Activated CD4-positive, alpha-beta memory T cell treated with anti-CD3 and anti-CD28 coated beads, Interleukin-2, amount 10 ng/mL, durations not matched to agents 7 days and 5 days (primary cell): ENCODE results near the gene MAP7. TPM values are rescaled to one million over a fixed set of nuclear protein-coding genes. Genes with fewer than 3 reads are reported as not detected.

Source experiments
- CTCF ChIA-PET: fragments of 350-600 bp; sonication (Branson Sonifier 250); formaldehyde crosslinking; loops from one replicate; lab custom pipeline; 2021; ENCODE audit warnings: antibody characterized with exemption, inconsistent platforms; lab: Charles Lee
- POLR2A ChIA-PET: fragments of 350-600 bp; sonication (Branson Sonifier 250); formaldehyde crosslinking; loops from one replicate; lab custom pipeline; 2021; ENCODE audit warnings: antibody characterized with exemption; lab: Charles Lee
- DNase-seq: peaks from one replicate; pipeline ENCODE4 v3.0.0-alpha.2; 2020
- H3K27ac Mint-ChIP-seq: one replicate; pipeline ENCODE4 v1.8.0; 2021; ENCODE audit warnings: mild to moderate bottlenecking, mixed read lengths
- H3K27me3 Mint-ChIP-seq: one replicate; pipeline ENCODE4 v1.8.0; 2021; ENCODE audit warnings: mixed read lengths
- H3K36me3 Mint-ChIP-seq: one replicate; pipeline ENCODE4 v1.8.0; 2021; ENCODE audit warnings: low read depth, mixed read lengths
- H3K4me1 Mint-ChIP-seq: one replicate; pipeline ENCODE4 v1.8.0; 2021; ENCODE audit warnings: mixed read lengths
- H3K4me3 Mint-ChIP-seq: one replicate; pipeline ENCODE4 v1.8.0; 2021; ENCODE audit warnings: mild to moderate bottlenecking, mixed read lengths
- H3K9me3 Mint-ChIP-seq: one replicate; pipeline ENCODE4 v1.8.0; 2021; ENCODE audit warnings: mixed read lengths
- total RNA-seq, 2 experiments: library from RNA; stranded (reverse); gene quantifications; one replicate each; pipeline ENCODE4 v1.2.3, GENCODE V29; 2021

The MAP7 gene
- total RNA-seq, 2 experiments from 2014 or later = 1.4 to 1.8 TPM

- Mint-ChIP-seq H3K9me3 (no peaks in the 10 kb centered on the region), H3K4me1 (no peaks in the 10 kb centered on the region), H3K27ac (no peak overlapping the region), H3K4me3 (no peak overlapping the region), H3K36me3 (no peaks in the 10 kb centered on the region), H3K27me3 (peaks cover 1% of the 10 kb centered on the region)
- no peak for DNase-seq
- ChIA-PET CTCF (no interaction called here), POLR2A (no interaction called here)
Measured at GRCh38 chr6:136335736-136336363, 214.4 kb downstream of the MAP7 start.

GRCh38 chr6:136334853-136335252, 215.4 kb downstream of the MAP7 start:
- Mint-ChIP-seq H3K27me3 (peaks cover 1% of the 10 kb centered on the region), H3K9me3 (no peaks in the 10 kb centered on the region), H3K4me3 (no peak overlapping the region), H3K27ac (no peak overlapping the region), H3K36me3 (no peaks in the 10 kb centered on the region), H3K4me1 (no peaks in the 10 kb centered on the region)
- DNase-seq = no peak
- ChIA-PET POLR2A (no interaction called here), CTCF (no interaction called here)

DNA sequence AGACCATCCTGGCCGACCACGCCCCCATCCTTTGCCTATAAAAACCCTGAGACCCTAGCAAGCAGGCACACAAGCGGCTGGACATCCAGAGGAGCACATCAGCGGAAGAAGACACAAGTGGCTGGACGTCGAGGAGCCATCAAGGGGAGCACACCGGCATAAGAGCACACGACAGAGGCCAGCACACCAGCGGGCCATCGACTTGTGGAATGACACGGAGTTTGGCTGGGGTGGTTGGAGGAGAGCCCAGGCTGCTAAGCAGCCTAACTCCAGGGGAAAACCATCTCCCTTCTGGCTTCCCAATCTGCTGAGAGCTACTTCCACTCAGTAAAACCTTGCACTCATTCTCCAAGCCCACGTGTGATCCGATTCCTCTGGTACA, 215.8 kb downstream of the MAP7 start:
- POLR2A ChIA-PET = no interaction called here
- Mint-ChIP-seq H3K4me3 (no peak overlapping the region), H3K27ac (no peak overlapping the region), H3K36me3 (no peaks in the 10 kb centered on the region), H3K4me1 (no peaks in the 10 kb centered on the region), H3K9me3 (no peaks in the 10 kb centered on the region), H3K27me3 (peaks cover 1% of the 10 kb centered on the region)
- CTCF ChIA-PET = interaction anchor here (1.0 kb wide), 1 partner anchor 17 kb away, joined by 3 read pairs; no protein-coding TSS in a partner anchor
- DNase-seq = no peak

GRCh38 chr6:136333824-136334464, 216.3 kb downstream of the MAP7 start:
- H3K36me3 Mint-ChIP-seq = no peaks in the 10 kb centered on the region
- H3K4me1 Mint-ChIP-seq = no peaks in the 10 kb centered on the region
- ChIA-PET POLR2A (no interaction called here), CTCF (interaction anchor here (1.0 kb wide), 1 partner anchor 17 kb away, joined by 3 read pairs; no protein-coding TSS in a partner anchor)
- no peak overlapping the region for H3K27ac Mint-ChIP-seq
- peaks cover 1% of the 10 kb centered on the region for H3K27me3 Mint-ChIP-seq
- no peaks in the 10 kb centered on the region for H3K9me3 Mint-ChIP-seq
- H3K4me3 Mint-ChIP-seq = no peak overlapping the region
- no peak for DNase-seq

- ChIA-PET CTCF (no interaction called here), POLR2A (no interaction called here)
- no peak for DNase-seq
- no peak overlapping the region for H3K4me3 Mint-ChIP-seq
- no peaks in the 10 kb centered on the region for H3K36me3 Mint-ChIP-seq
- H3K4me1 Mint-ChIP-seq = no peaks in the 10 kb centered on the region
- H3K9me3 Mint-ChIP-seq = no peaks in the 10 kb centered on the region
- no peak overlapping the region for H3K27ac Mint-ChIP-seq
- peaks cover 4% of the 10 kb centered on the region for H3K27me3 Mint-ChIP-seq
Measured at GRCh38 chr6:136331461-136331860, 218.8 kb downstream of the MAP7 start.

DNA sequence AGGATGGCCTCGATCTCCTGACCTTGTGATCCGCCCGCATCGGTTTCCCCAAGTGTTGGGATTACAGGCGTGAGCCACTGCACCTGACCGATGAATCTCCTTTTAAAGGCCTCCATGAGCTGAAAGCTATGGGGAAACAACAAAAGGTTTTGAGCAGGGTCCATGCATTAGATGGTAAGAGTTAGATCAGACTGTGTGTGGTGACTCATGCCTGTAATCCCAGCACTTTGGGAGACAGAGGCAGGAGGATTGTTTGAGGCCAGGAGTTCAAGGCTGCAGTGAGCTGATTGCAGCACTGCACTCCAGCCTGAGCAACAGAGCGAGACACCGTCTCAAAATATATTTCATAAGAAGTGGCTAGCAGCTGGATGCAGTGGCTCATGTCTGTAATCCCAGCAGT, 219.6 kb downstream of the MAP7 start:
- POLR2A ChIA-PET = no interaction called here
- CTCF ChIA-PET = interaction anchor here (0.9 kb wide), 1 partner anchor 9 kb away, joined by 3 read pairs; no protein-coding TSS in a partner anchor
- Mint-ChIP-seq H3K27me3 (peaks cover 3% of the 10 kb centered on the region), H3K36me3 (no peaks in the 10 kb centered on the region), H3K9me3 (no peaks in the 10 kb centered on the region), H3K4me3 (no peak overlapping the region), H3K4me1 (no peaks in the 10 kb centered on the region), H3K27ac (no peak overlapping the region)
- no peak for DNase-seq

DNA sequence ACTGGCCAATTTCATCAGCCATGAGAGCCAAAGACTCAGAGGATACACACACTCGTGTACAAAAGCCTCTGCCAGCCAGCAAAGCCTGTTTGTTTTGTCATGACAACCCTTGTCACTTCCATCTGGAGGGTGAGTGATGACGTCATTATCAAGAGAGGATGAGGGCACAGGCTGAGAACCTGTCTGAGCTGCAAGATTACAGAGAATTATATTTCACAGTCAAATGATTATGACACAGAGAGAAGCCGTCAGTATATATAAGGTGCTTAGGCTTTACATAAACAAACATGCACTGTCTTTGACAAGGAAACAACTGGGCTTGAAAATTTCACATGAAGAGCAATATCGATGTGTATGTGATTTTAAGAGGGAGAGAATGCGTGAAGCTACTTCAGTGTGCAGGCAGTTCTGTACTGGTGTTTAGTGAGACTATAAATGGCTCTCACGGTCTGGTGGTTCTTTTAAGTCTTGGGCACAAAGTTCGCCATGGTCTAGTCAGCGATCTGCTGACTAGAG, 224.1 kb downstream of the MAP7 start:
- DNase-seq = no peak
- no peak overlapping the region for H3K4me3 Mint-ChIP-seq
- H3K36me3 Mint-ChIP-seq = no peaks in the 10 kb centered on the region
- CTCF ChIA-PET = no interaction called here
- peaks cover 3% of the 10 kb centered on the region for H3K27me3 Mint-ChIP-seq
- H3K4me1 Mint-ChIP-seq = no peaks in the 10 kb centered on the region
- no peak overlapping the region for H3K27ac Mint-ChIP-seq
- POLR2A ChIA-PET = no interaction called here
- no peaks in the 10 kb centered on the region for H3K9me3 Mint-ChIP-seq

DNA sequence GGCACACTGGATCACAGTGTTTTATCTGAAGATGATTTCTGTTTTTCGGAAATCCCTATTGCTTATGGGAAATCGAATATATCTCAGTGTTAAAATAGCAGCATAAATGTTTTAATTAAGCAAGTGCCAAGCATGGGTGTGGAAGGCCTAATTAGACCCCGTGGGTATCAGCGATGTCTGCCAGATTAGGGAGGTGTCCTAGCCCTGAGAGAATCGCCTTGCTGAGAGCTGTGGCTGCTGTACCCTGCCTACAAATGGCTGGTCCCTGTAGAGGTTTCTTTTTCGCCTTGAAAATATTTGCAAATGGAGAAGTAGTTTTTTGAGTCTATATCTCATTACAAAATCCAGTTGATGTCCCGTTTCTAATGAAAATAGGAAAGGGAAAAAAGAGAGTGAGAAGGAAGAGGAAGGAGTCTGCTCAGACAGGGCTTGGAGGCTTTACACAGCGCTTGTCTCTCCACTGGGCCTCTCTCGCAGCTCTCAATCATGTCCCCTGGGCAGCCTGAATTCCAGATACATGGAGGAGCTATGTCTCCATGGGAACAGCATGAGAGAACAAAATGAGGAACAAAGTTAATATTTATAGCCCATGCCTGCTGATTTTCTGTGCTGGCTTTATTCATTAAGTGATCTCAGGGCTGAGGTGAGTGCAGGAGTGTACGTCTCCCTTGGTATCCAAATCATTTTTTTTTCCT, 225.4 kb downstream of the MAP7 start:
- Mint-ChIP-seq H3K4me1 (no peaks in the 10 kb centered on the region), H3K27ac (no peak overlapping the region), H3K27me3 (peaks cover 4% of the 10 kb centered on the region), H3K9me3 (no peaks in the 10 kb centered on the region), H3K4me3 (no peak overlapping the region), H3K36me3 (no peaks in the 10 kb centered on the region)
- ChIA-PET POLR2A (interaction anchor here (1.2 kb wide), 1 partner anchor 35 kb away, joined by 3 read pairs; the partner anchor contains the start of gene BCLAF1), CTCF (no interaction called here)
- DNase-seq = no peak

GRCh38 chr6:136323431-136324112, 226.7 kb downstream of the MAP7 start:
- H3K4me3 Mint-ChIP-seq = no peak overlapping the region
- ChIA-PET CTCF (no interaction called here), POLR2A (interaction anchor here (1.2 kb wide), 1 partner anchor 34 kb away, joined by 3 read pairs; the partner anchor contains the start of gene BCLAF1)
- no peaks in the 10 kb centered on the region for H3K36me3 Mint-ChIP-seq
- H3K4me1 Mint-ChIP-seq = no peaks in the 10 kb centered on the region
- no peaks in the 10 kb centered on the region for H3K9me3 Mint-ChIP-seq
- DNase-seq = no peak
- no peak overlapping the region for H3K27ac Mint-ChIP-seq
- H3K27me3 Mint-ChIP-seq = peaks cover 3% of the 10 kb centered on the region

DNA sequence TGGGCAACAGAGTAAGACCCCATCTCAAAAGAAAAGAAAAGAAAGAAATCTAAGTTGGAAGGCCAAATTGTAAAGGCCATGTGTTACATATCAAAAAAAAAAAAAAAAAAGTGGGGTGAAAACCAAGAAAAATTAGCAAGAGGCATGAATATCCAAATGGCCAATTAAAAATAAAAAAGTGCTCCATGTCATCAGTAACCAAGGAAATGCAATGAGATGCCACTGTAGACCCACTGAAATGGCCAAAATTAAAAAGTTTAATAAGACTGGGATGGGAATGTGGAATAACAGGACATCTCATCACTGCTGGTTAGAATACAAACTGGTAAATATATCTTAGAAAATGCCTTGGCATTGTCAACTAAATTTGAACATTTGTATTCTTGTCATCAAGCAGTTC, 230.5 kb downstream of the MAP7 start:
- Mint-ChIP-seq H3K4me3 (no peak overlapping the region), H3K36me3 (no peaks in the 10 kb centered on the region), H3K27ac (no peak overlapping the region), H3K4me1 (no peaks in the 10 kb centered on the region), H3K27me3 (peaks cover 3% of the 10 kb centered on the region), H3K9me3 (no peaks in the 10 kb centered on the region)
- CTCF ChIA-PET = no interaction called here
- DNase-seq = no peak
- POLR2A ChIA-PET = no interaction called here

DNA sequence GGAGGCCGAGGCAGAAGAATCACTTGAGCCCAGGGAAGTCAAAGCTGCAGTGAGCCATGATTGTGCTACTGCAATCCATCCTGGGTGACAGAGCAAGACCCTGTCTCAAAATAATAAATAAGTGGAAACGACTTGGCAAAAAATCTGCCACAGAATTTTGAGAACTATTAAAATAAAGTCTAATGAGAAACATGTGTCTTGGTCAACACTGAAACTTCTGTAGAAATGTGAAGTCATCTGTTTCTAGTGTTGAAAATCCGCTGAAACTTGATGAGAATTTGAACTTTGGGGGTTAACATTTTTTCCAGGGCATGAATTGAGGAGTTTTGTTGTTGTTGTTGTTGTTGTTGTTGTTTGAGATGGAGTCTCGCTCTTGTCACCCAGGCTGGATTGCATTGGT, 231.5 kb downstream of the MAP7 start:
- Mint-ChIP-seq H3K9me3 (no peaks in the 10 kb centered on the region), H3K4me3 (no peak overlapping the region), H3K27me3 (peaks cover 3% of the 10 kb centered on the region), H3K36me3 (no peaks in the 10 kb centered on the region), H3K27ac (no peak overlapping the region), H3K4me1 (no peaks in the 10 kb centered on the region)
- ChIA-PET CTCF (interaction anchor here (1.1 to 2.6 kb wide), 4 partner anchors 29 to 868 kb away, joined by 4 to 14 read pairs (median 5); partner anchors contain the start of gene BCLAF1), POLR2A (interaction anchor here (1.7 to 4.1 kb wide), 2 partner anchors 29 to 68 kb away, joined by 4 to 31 read pairs; partner anchors contain the start of genes BCLAF1 and MTFR2)
- DNase-seq = no peak

DNA sequence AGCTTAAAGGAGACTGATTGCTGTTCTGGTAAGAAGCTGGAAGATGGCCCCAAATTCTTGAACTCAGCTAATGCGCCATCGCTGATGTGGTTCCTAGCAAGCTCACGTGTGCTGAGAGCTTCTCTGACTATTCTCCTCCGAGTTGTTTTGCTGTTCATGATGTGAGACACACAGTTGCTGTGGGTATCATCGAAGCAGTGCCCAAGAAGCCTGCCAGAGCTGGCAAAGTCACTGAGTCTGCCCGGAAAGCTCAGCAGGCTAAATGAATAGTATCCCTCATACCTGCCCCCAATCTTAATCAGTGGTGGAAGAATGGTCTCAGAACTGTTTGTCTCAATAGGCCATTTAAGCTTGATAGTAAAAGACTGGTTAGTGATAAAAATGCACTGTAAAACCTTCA, 232.3 kb downstream of the MAP7 start:
- H3K27me3 Mint-ChIP-seq = peaks cover 6% of the 10 kb centered on the region
- no peak overlapping the region for H3K4me3 Mint-ChIP-seq
- ChIA-PET CTCF (interaction anchor here (0.7 to 2.6 kb wide), 12 partner anchors 9 to 867 kb away, joined by 3 to 14 read pairs (median 4); partner anchors contain the start of gene BCLAF1), POLR2A (interaction anchor here (0.6 to 4.1 kb wide), 4 partner anchors 28 to 88 kb away, joined by 3 to 31 read pairs (median 4); partner anchors contain the start of genes BCLAF1 and MTFR2)
- H3K9me3 Mint-ChIP-seq = no peaks in the 10 kb centered on the region
- H3K36me3 Mint-ChIP-seq = no peaks in the 10 kb centered on the region
- no peak overlapping the region for H3K27ac Mint-ChIP-seq
- H3K4me1 Mint-ChIP-seq = no peaks in the 10 kb centered on the region
- no peak for DNase-seq
